OCI-LY1 (cell line): Measurements from ENCODE around the gene XRCC4.

Experiments
- H2AFZ ChIP-seq: fragments of 200-600 bp; sonication (generic), shearing (Covaris generic); 2 replicates; pipeline ENCODE4 v1.6.0; 2014; ENCODE audit warnings: antibody characterized with exemption, mild to moderate bottlenecking, low read length
- H3F3A ChIP-seq: fragments of 200-600 bp; sonication (generic), shearing (Covaris generic); 2 replicates; pipeline ENCODE4 v1.6.0; 2014; ENCODE audit warnings: mild to moderate bottlenecking, antibody characterized with exemption, low read length, moderate library complexity; ENCODE audit not compliant: insufficient read depth
- H3K27ac ChIP-seq: fragments of 200-600 bp; sonication (generic); 2 replicates; pipeline ENCODE4 v1.5.1; 2014; ENCODE audit warnings: low read length, mixed run types, mild to moderate bottlenecking, low read depth; ENCODE audit not compliant: poor library complexity, severe bottlenecking
- H3K27me3 ChIP-seq: fragments of 200-600 bp; sonication (generic); 2 replicates; pipeline ENCODE4 v1.6.0; 2014; ENCODE audit warnings: antibody characterized with exemption, mild to moderate bottlenecking, low read length, moderate library complexity; ENCODE audit not compliant: insufficient read depth
- H3K36me3 ChIP-seq: fragments of 200-600 bp; sonication (generic); 2 replicates; pipeline ENCODE4 v1.6.1; 2014; ENCODE audit warnings: mild to moderate bottlenecking, antibody characterized with exemption, low read length, moderate library complexity, mixed read lengths; ENCODE audit not compliant: insufficient read depth
- H3K4me1 ChIP-seq: fragments of 200-600 bp; sonication (generic); 2 replicates; pipeline ENCODE4 v1.5.1; 2014; ENCODE audit warnings: mild to moderate bottlenecking, low read length, moderate library complexity; ENCODE audit not compliant: insufficient read depth, severe bottlenecking
- H3K4me2 ChIP-seq: fragments of 200-600 bp; sonication (generic), shearing (Covaris generic); 2 replicates; pipeline ENCODE4 v1.6.1; 2014; ENCODE audit warnings: low read length
- H3K4me3 ChIP-seq: fragments of 200-600 bp; sonication (generic); 2 replicates; pipeline ENCODE4 v1.5.1; 2014; ENCODE audit warnings: low read length, low read depth, mild to moderate bottlenecking, mixed read lengths; ENCODE audit not compliant: poor library complexity, severe bottlenecking
- H3K79me2 ChIP-seq: fragments of 200-600 bp; shearing (Covaris generic); 2 replicates; pipeline ENCODE4 v1.6.1; 2016; ENCODE audit warnings: mixed run types, low read length, mixed read lengths; ENCODE audit not compliant: insufficient read depth
- H3K9ac ChIP-seq: fragments of 200-600 bp; sonication (generic), shearing (Covaris generic); 2 replicates; pipeline ENCODE4 v1.6.1; 2014; ENCODE audit warnings: mild to moderate bottlenecking, low read length, mixed read lengths
- H3K9me2 ChIP-seq: fragments of 200-600 bp; sonication (generic), shearing (Covaris generic); 2 replicates; pipeline ENCODE4 v1.6.1; 2014; ENCODE audit warnings: low read depth, mild to moderate bottlenecking, low read length, mixed read lengths
- H3K9me3 ChIP-seq: fragments of 200-600 bp; shearing (Covaris generic); 2 replicates; pipeline ENCODE4 v1.6.1; 2014; ENCODE audit warnings: low read length, mixed read lengths
- H4K20me1 ChIP-seq: fragments of 200-600 bp; sonication (generic), shearing (Covaris generic); 2 replicates; pipeline ENCODE4 v1.6.0; 2016; ENCODE audit warnings: mild to moderate bottlenecking, low read length; ENCODE audit not compliant: insufficient read depth
- CTCF ChIP-seq: fragments of 200-600 bp; sonication (generic), shearing (Covaris generic); IDR thresholded peaks from 2 replicates; pipeline ENCODE4 v1.5.1; 2017; ENCODE audit warnings: mild to moderate bottlenecking, antibody characterized with exemption, low read length, moderate library complexity, mixed read lengths
- EZH2 ChIP-seq: fragments of 200-600 bp; sonication (generic), shearing (Covaris generic); IDR thresholded peaks from 2 replicates; pipeline ENCODE4 v1.8.0; 2017; ENCODE audit warnings: borderline replicate concordance, mixed run types, mild to moderate bottlenecking, antibody characterized with exemption, low read length, moderate library complexity, mixed read lengths

Gene XRCC4

GRCh38 chr5:83124593-83124992, 47.2 kb downstream of the XRCC4 start:
- no peak overlapping the region for H3K4me3 ChIP-seq
- H3K27ac ChIP-seq = no peak overlapping the region
- no peaks in the 10 kb centered on the region for H3K27me3 ChIP-seq
- H4K20me1 ChIP-seq = no peaks in the 10 kb centered on the region
- H3K4me1 ChIP-seq = no peaks in the 10 kb centered on the region
- no peak overlapping the region for H3K4me2 ChIP-seq
- H3K36me3 ChIP-seq = no peaks in the 10 kb centered on the region
- no peaks in the 10 kb centered on the region for H3F3A ChIP-seq
- H2AFZ ChIP-seq = no peak overlapping the region
- H3K9me2 ChIP-seq = no peaks in the 10 kb centered on the region
- no peak overlapping the region for H3K9ac ChIP-seq
- no peaks in the 10 kb centered on the region for H3K9me3 ChIP-seq
- TF ChIP-seq EZH2 (no peak), CTCF (no peak)
- no peaks in the 10 kb centered on the region for H3K79me2 ChIP-seq

GRCh38 chr5:83125560-83125959, 48.2 kb downstream of the XRCC4 start:
- no peak for TF ChIP-seq EZH2
- TF ChIP-seq CTCF = no peak
- Histone ChIP-seq H3K4me3 (no peak overlapping the region), H3K4me1 (no peaks in the 10 kb centered on the region), H3K36me3 (no peaks in the 10 kb centered on the region), H3K79me2 (no peaks in the 10 kb centered on the region), H3K9me3 (no peaks in the 10 kb centered on the region), H3K27ac (no peak overlapping the region), H3F3A (no peaks in the 10 kb centered on the region), H3K9me2 (no peaks in the 10 kb centered on the region), H2AFZ (no peak overlapping the region), H3K27me3 (no peaks in the 10 kb centered on the region), H3K4me2 (no peak overlapping the region), H3K9ac (no peak overlapping the region), H4K20me1 (no peaks in the 10 kb centered on the region)

- Histone ChIP-seq H3K4me1 (no peaks in the 10 kb centered on the region), H3K9me2 (no peaks in the 10 kb centered on the region), H3K36me3 (no peaks in the 10 kb centered on the region), H4K20me1 (no peaks in the 10 kb centered on the region), H3K27me3 (no peaks in the 10 kb centered on the region), H3F3A (no peaks in the 10 kb centered on the region), H3K9ac (no peak overlapping the region), H3K4me2 (no peak overlapping the region), H3K27ac (no peak overlapping the region), H3K9me3 (no peaks in the 10 kb centered on the region), H2AFZ (no peak overlapping the region), H3K4me3 (no peak overlapping the region), H3K79me2 (no peaks in the 10 kb centered on the region)
- TF ChIP-seq EZH2 = no peak
These were observed 49.2 kb downstream of the XRCC4 start for GRCh38 chr5:83126501-83126900.

GRCh38 chr5:83133797-83134196, 56.5 kb downstream of the XRCC4 start:
- no peak for TF ChIP-seq CTCF
- TF ChIP-seq EZH2 = no peak
- no peaks in the 10 kb centered on the region for H3K36me3 ChIP-seq
- no peak overlapping the region for H3K4me2 ChIP-seq

More at GRCh38 chr5:83133797-83134196, 56.5 kb downstream of the XRCC4 start:
- H3K4me1 ChIP-seq = no peaks in the 10 kb centered on the region
- no peak overlapping the region for H2AFZ ChIP-seq
- no peak overlapping the region for H3K27ac ChIP-seq
- H3K27me3 ChIP-seq = no peaks in the 10 kb centered on the region
- no peaks in the 10 kb centered on the region for H3K9me2 ChIP-seq
- no peaks in the 10 kb centered on the region for H3K9me3 ChIP-seq
- no peak overlapping the region for H3K9ac ChIP-seq
- no peaks in the 10 kb centered on the region for H3F3A ChIP-seq
- H3K79me2 ChIP-seq = no peaks in the 10 kb centered on the region
- no peak overlapping the region for H3K4me3 ChIP-seq
- no peaks in the 10 kb centered on the region for H4K20me1 ChIP-seq
